ENCODE results near the gene ME3.

DNA sequence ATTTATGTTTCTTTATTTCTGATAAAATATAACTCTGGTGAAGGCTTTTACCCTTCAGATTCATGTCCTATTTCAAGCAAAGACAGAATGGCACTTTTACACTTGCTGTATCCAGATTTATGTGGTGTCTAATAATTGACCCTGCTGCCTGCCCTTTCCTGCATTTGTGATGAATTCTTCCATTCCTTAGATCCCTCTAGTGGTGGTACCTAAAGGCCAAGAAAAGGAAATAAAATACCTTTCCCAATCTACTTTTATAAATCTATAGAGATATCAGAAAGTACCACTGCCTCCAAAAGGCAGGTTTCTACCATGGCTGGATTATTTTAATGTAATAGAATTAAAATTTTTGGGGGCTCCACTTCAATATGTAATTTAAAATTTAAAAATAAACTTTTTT lies 263.6 kb downstream of the ME3 start:
- TF ChIP-seq, protein P1, sequence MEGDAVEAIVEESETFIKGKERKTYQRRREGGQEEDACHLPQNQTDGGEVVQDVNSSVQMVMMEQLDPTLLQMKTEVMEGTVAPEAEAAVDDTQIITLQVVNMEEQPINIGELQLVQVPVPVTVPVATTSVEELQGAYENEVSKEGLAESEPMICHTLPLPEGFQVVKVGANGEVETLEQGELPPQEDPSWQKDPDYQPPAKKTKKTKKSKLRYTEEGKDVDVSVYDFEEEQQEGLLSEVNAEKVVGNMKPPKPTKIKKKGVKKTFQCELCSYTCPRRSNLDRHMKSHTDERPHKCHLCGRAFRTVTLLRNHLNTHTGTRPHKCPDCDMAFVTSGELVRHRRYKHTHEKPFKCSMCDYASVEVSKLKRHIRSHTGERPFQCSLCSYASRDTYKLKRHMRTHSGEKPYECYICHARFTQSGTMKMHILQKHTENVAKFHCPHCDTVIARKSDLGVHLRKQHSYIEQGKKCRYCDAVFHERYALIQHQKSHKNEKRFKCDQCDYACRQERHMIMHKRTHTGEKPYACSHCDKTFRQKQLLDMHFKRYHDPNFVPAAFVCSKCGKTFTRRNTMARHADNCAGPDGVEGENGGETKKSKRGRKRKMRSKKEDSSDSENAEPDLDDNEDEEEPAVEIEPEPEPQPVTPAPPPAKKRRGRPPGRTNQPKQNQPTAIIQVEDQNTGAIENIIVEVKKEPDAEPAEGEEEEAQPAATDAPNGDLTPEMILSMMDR (IDR thresholded peaks at IDR 0.05) = no peak
- TF ChIP-seq POLR2A (IDR thresholded peaks at IDR 0.05) (no peak), POLR2AphosphoS5 (IDR thresholded peaks at IDR 0.05) (no peak)

Data from gastroesophageal sphincter (tissue), 3 donors.